Stimulated activated CD4-positive, alpha-beta T cell treated with anti-CD3 and anti-CD28 coated beads, Interleukin-2, amount 100 ng/mL, for 48 hours (primary cell): ENCODE results near the gene CCL4L2.
A peak's percentile ranks its signal among the peaks of the same experiment; 100 is the strongest.
"Not testable (repeated sequence)": the region's sequence is repeated elsewhere in the genome, so short reads cannot be mapped to it uniquely, and the experiment has no call there.

ENCODE experiments used
- DNase-seq, 2 donors: peaks; one replicate each; pipeline ENCODE4 v3.0.0-alpha.2; 2020

Gene CCL4L2

DNA sequence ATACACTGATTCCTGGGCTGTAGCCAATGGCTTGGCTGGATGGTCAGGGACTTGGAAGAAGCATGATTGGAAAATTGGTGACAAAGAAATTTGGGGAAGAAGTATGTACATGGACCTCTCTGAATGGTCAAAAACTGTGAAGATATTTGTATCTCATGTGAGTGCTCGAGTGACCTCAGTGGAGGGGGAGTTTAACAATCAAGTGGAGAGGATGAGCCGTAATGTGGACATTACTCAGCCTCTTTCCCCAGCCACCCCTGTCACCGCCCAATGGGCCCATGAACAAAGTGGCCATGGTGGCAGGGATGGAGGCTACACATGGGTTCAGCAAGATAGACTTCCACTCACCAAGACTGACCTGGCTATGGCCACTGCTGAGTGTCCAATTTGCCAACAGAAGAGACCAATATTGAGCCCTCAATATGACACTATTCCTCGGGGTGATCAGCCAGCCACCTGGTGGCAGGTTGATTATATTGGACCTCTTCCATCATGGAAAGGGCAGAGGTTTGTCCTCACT, 10.8 kb downstream of the CCL4L2 start:
- DNase-seq, result not testable (repeated sequence)

DNA sequence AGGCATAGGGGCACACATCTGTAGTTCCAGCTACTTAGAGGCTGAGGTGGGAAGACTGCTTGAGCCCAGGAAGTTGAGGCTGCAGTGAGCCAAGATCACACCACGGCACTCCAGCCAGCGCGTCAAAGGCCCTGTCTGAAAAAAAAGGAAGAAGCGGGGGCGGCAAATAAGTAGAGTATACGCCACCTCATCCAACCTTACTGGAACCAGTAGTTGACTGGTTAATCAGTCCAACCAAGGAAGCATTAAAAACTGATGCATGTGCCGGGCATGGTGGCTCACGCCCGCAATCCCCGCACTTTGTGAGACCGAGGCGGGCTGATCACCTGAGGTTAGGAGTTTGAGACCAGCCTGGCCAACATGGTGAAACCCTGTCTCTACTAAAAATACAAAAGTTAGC, 12.1 kb downstream of the CCL4L2 start:
- DNase-seq, result not testable (repeated sequence)

DNA sequence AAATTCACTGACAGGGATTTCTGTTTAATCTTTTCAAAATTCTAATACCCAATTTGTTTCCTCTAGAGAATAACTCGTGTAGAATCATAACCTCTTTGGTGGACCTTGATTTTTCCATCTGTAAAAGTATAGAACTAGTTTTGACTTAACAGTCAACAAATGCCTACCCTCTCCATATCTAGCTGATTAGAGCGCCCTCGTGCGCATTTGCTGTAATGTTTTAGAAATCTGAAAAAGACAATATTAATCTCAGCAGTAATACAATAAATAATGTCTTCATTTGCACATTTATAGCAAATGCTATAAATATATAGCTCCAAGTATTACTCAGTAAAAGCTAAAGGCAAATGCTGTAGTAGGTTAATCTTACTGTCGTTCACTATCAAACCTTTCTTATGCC, 18.8 kb downstream of the CCL4L2 start:
- peak in 1 of 2 donors; percentile 12 for DNase-seq

GRCh38 chr17:36242046-36242445, 31.2 kb downstream of the CCL4L2 start:
- not testable (repeated sequence) for DNase-seq
